HEK293T (cell line): Measurements from ENCODE around the gene CLEC2B.

Source experiments
- ARNT ChIP-seq: fragments of 450-650 bp; IDR thresholded peaks from 2 replicates; pipeline ENCODE4 v1.6.1; 2017; ENCODE audit warnings: mild to moderate bottlenecking
- BHLHE40 ChIP-seq: fragments of 450-650 bp; IDR thresholded peaks from 2 replicates; pipeline ENCODE4 v1.6.1; 2016; ENCODE audit warnings: mild to moderate bottlenecking, moderate library complexity, borderline replicate concordance
- FOXA1 ChIP-seq: fragments of 450-650 bp; IDR thresholded peaks from 2 replicates; pipeline ENCODE4 v1.6.1; 2016; ENCODE audit warnings: mild to moderate bottlenecking
- FOXK2 ChIP-seq: fragments of 450-650 bp; IDR thresholded peaks from 2 replicates; pipeline ENCODE4 v1.6.1; 2016; ENCODE audit warnings: mild to moderate bottlenecking
- FOXM1 ChIP-seq: fragments of 450-650 bp; IDR thresholded peaks from 2 replicates; pipeline ENCODE4 v1.6.1; 2017; ENCODE audit warnings: mild to moderate bottlenecking, borderline replicate concordance
- HDGF ChIP-seq: fragments of 450-650 bp; IDR thresholded peaks from 2 replicates; pipeline ENCODE4 v1.6.1; 2017; ENCODE audit warnings: antibody characterized with exemption, borderline replicate concordance
- NFRKB ChIP-seq: fragments of 450-650 bp; IDR thresholded peaks from 2 replicates; pipeline ENCODE4 v1.6.1; 2016; ENCODE audit warnings: mild to moderate bottlenecking, moderate library complexity
- SP1 ChIP-seq: fragments of 450-650 bp; IDR thresholded peaks from 2 replicates; pipeline ENCODE4 v1.6.1; 2017
- SUZ12 ChIP-seq: fragments of 450-650 bp; IDR thresholded peaks from 2 replicates; pipeline ENCODE4 v1.6.1; 2016; ENCODE audit warnings: mild to moderate bottlenecking
- TARDBP ChIP-seq: fragments of 450-650 bp; IDR thresholded peaks from 2 replicates; pipeline ENCODE4 v1.6.1; 2016
- ZNF384 ChIP-seq: fragments of 450-650 bp; IDR thresholded peaks from 2 replicates; pipeline ENCODE4 v1.6.1; 2016

DNA sequence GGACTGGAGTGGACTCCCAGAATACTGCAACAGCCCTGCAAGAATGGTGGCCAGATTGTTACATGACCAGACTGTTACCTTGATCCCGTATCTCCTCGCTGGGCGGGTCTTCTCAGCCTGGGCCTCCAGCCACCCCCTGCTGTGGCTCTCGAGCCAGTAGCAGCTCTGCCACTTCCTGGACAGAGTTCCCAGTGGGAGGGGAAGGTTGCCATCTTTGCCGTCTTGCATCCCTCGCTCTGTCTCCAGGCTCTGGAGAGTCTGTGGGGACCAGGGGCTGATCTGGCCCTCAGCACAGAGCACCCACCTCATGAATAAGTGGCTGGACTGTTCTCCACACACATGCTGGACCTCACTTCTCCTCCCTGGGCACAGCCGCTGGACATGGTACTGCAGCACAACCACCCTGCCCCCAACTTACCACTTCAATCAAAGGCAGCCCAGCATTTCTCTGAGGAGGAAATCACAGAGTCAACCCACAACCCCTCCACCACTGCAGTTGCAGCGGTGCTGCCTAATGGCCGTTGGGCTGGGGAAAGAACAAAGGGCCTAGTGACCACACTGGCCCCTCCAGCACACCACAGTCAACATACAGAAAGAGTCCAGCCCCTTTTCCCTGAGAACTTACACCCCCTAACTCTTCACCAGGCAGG is 48.7 kb downstream of the CLEC2B start:
- TF ChIP-seq SUZ12 (no peak), ZNF384 (no peak), FOXA1 (no peak), FOXM1 (no peak), FOXK2 (no peak), NFRKB (no peak), HDGF (no peak), TARDBP (no peak), SP1 (no peak), ARNT (no peak), BHLHE40 (no peak)
